ENCODE data around the gene PCNT. TPM values are rescaled to one million over a fixed set of nuclear protein-coding genes. Genes with fewer than 3 reads are reported as not detected.

Gene PCNT
- total RNA-seq, 1 experiment from 2014 or later, result 38.4 TPM

DNA sequence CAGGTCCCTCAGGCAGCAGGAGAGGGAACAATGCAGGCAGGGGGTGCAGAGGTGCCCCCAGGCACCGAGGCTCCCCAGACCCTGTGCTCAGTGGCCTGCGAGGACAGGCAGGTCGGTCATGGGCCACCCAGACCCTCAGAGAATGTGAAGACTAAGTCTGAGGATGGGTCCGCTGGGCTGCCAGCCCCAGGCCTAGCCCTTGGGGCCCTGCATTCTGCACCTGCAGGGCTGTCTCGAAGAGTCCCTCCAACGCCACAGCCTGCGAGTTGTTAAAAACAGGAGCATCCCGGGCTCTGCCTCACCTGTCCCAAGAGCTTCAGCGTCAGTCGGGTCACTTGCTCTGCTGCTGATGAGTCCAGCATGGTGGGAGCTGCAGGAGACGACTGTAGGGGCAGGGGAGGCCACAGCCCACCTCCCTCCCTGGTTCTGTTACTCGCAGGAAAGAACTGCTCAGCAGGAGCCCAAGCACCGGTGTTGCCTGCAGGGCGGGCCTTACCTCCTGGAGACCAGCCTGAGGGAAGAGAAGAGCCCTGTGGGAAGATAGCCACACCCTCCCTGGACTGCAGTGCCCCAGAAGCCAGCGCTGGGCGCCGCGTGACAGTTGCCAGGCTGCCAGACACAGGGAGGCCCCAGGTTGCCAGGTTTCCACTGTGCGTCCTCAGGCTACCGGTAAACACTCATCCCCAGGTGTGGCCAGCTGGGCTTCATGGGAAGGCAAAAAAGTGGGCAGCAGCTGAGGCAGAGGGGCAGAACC is 6.1 kb upstream of the PCNT start:
- no peak for DNase-seq
- Histone ChIP-seq H3K36me3 (ENCODE audit: control insufficient read depth, insufficient read depth, low read length) (no peaks in the 10 kb centered on the region), H3K9me3 (no peaks in the 10 kb centered on the region), H3K27me3 (replicated peaks; ENCODE audit: control insufficient read depth, insufficient read depth, low read length) (no peaks in the 10 kb centered on the region), H3K4me3 (ENCODE audit: low read depth, low read length) (no peak overlapping the region), H3K4me1 (no peaks in the 10 kb centered on the region; the same call in 1 of the 2 replicates)
- no peak for TF ChIP-seq CTCF (IDR thresholded peaks at IDR 0.05; ENCODE audit: insufficient read depth in 1 of 2, low read depth in 1 of 2, low read length in 1 of 2, severe bottlenecking in 1 of 2, unreplicated experiment in 1 of 2)
- H3K9me3 Mint-ChIP-seq (ENCODE audit: unreplicated experiment), result no peaks in the 10 kb centered on the region
- ChIA-PET POLR2A (no interaction called here), CTCF (no interaction called here)
- peaks cover 9% of the 10 kb centered on the region for H3K36me3 Mint-ChIP-seq (ENCODE audit: insufficient read depth, unreplicated experiment)
- H3K27ac Mint-ChIP-seq (ENCODE audit: unreplicated experiment), result no peak overlapping the region
- no peak overlapping the region for H3K4me3 Mint-ChIP-seq (ENCODE audit: unreplicated experiment)
- no TSS peak for BruUV-seq (replicated peaks)
- intact Hi-C loops (cut with micrococcal nuclease; ENCODE audit: unreplicated experiment), result no loop called here
- H3K4me1 Mint-ChIP-seq (ENCODE audit: low read depth, unreplicated experiment), result no peaks in the 10 kb centered on the region
- H3K27me3 Mint-ChIP-seq (ENCODE audit: insufficient read depth, unreplicated experiment), result no peaks in the 10 kb centered on the region

GRCh38 chr21:46318464-46318845 is 5.5 kb upstream of the PCNT start:
- Mint-ChIP-seq H3K9me3 (ENCODE audit: unreplicated experiment) (no peaks in the 10 kb centered on the region), H3K27ac (ENCODE audit: unreplicated experiment) (no peak overlapping the region), H3K4me1 (ENCODE audit: low read depth, unreplicated experiment) (no peaks in the 10 kb centered on the region), H3K4me3 (ENCODE audit: unreplicated experiment) (no peak overlapping the region), H3K36me3 (ENCODE audit: insufficient read depth, unreplicated experiment) (peaks cover 12% of the 10 kb centered on the region), H3K27me3 (ENCODE audit: insufficient read depth, unreplicated experiment) (no peaks in the 10 kb centered on the region)
- no peak for DNase-seq
- no TSS peak for BruUV-seq (replicated peaks)
- CTCF ChIA-PET, result no interaction called here
- POLR2A ChIA-PET, result no interaction called here
- intact Hi-C loops (cut with micrococcal nuclease; ENCODE audit: unreplicated experiment), result no loop called here
- TF ChIP-seq CTCF (IDR thresholded peaks at IDR 0.05; ENCODE audit: insufficient read depth in 1 of 2, low read depth in 1 of 2, low read length in 1 of 2, severe bottlenecking in 1 of 2, unreplicated experiment in 1 of 2), result no peak
- no peak overlapping the region for H3K4me3 ChIP-seq (ENCODE audit: low read depth, low read length)
- H3K4me1 ChIP-seq, result no peaks in the 10 kb centered on the region; the same call in 1 of the 2 replicates
- no peaks in the 10 kb centered on the region for H3K36me3 ChIP-seq (ENCODE audit: control insufficient read depth, insufficient read depth, low read length)
- H3K9me3 ChIP-seq, result no peaks in the 10 kb centered on the region
- H3K27me3 ChIP-seq (replicated peaks; ENCODE audit: control insufficient read depth, insufficient read depth, low read length), result no peaks in the 10 kb centered on the region

DNA sequence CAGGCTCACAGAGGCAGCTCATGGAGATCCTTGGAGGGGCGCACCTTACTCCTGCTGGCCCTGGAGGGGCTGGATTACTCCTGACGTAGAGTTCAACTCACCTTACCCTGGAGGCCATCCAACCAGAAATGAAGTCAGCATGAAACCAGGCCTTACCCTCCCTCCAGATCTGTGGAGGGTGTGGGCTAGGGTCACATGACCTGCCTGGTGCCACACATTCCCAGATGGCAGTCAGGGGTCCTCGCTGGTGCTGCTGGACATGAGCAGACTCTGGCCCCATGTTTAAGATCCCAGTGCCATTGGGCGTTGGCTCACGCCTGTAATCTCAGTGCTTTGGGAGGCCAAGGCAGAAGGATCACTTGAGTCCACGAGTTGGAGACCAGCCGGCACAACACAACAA is 4.8 kb upstream of the PCNT start:
- TF ChIP-seq CTCF (IDR thresholded peaks at IDR 0.05; ENCODE audit: insufficient read depth in 1 of 2, low read depth in 1 of 2, low read length in 1 of 2, severe bottlenecking in 1 of 2, unreplicated experiment in 1 of 2), result no peak
- Mint-ChIP-seq H3K27ac (ENCODE audit: unreplicated experiment) (no peak overlapping the region), H3K4me1 (ENCODE audit: low read depth, unreplicated experiment) (no peaks in the 10 kb centered on the region), H3K9me3 (ENCODE audit: unreplicated experiment) (no peaks in the 10 kb centered on the region), H3K4me3 (ENCODE audit: unreplicated experiment) (no peak overlapping the region), H3K27me3 (ENCODE audit: insufficient read depth, unreplicated experiment) (no peaks in the 10 kb centered on the region), H3K36me3 (ENCODE audit: insufficient read depth, unreplicated experiment) (peaks cover 19% of the 10 kb centered on the region)
- BruUV-seq (replicated peaks), result no TSS peak
- no peaks in the 10 kb centered on the region; the same call in 1 of the 2 replicates for H3K4me1 ChIP-seq
- ChIA-PET CTCF (no interaction called here), POLR2A (interaction anchor here (0.6 kb wide), 1 partner anchor 35 kb away, joined by 4 read pairs; no protein-coding TSS in a partner anchor)
- H3K36me3 ChIP-seq (ENCODE audit: control insufficient read depth, insufficient read depth, low read length), result no peaks in the 10 kb centered on the region
- H3K9me3 ChIP-seq, result no peaks in the 10 kb centered on the region
- intact Hi-C loops (cut with micrococcal nuclease; ENCODE audit: unreplicated experiment), result no loop called here
- no peak for DNase-seq
- no peak overlapping the region for H3K4me3 ChIP-seq (ENCODE audit: low read depth, low read length)
- no peaks in the 10 kb centered on the region for H3K27me3 ChIP-seq (replicated peaks; ENCODE audit: control insufficient read depth, insufficient read depth, low read length)
